Keratinocyte (primary cell): Measurements from ENCODE around the gene VAV2. TPM values are rescaled to one million over a fixed set of nuclear protein-coding genes. Genes with fewer than 3 reads are reported as not detected.

ENCODE experiments used
- DNase-seq: peaks from one replicate; pipeline ENCODE4 v3.0.0-alpha.2; 2011; ENCODE audit warnings: low read depth, missing footprints, low spot score
- FAIRE-seq: peaks from 2 replicates; lab custom pipeline; 2011; peaks lifted over from hg19 to GRCh38; lab: Jason Lieb, UNC
- H2AFZ ChIP-seq: 2 replicates; pipeline ENCODE4 v1.6.0; 2012; ENCODE audit warnings: low read length, control low read depth, inconsistent platforms; ENCODE audit not compliant: control insufficient read depth
- H3K27ac ChIP-seq: 2 replicates; pipeline ENCODE4 v1.5.1; 2011; ENCODE audit warnings: low read length; ENCODE audit not compliant: control insufficient read depth, insufficient read depth
- H3K27me3 ChIP-seq: 3 replicates; pipeline ENCODE4 v1.6.0; 2011; ENCODE audit warnings: low read length; ENCODE audit not compliant: control insufficient read depth, insufficient read depth; ENCODE audit errors: extremely low read depth
- H3K36me3 ChIP-seq, 2 experiments: 2 replicates in 1 of 2; 3 replicates in 1 of 2; pipeline ENCODE4 v1.5.1; 2011; ENCODE audit warnings: low read length in 2 of 2, mild to moderate bottlenecking in 1 of 2; ENCODE audit not compliant: control insufficient read depth in 2 of 2, insufficient read depth in 2 of 2; ENCODE audit errors: extremely low read depth in 1 of 2
- H3K4me1 ChIP-seq: 3 replicates; pipeline ENCODE4 v1.5.1; 2011; ENCODE audit warnings: low read length; ENCODE audit not compliant: control insufficient read depth, insufficient read depth; ENCODE audit errors: extremely low read depth
- H3K4me2 ChIP-seq: 3 replicates; pipeline ENCODE4 v1.6.0; 2011; ENCODE audit warnings: low read depth, low read length; ENCODE audit not compliant: control insufficient read depth, insufficient read depth; ENCODE audit errors: extremely low read depth
- H3K4me3 ChIP-seq, 3 experiments: fragments of 200-600 bp in 1 of 3; sonication (generic) in 1 of 3; 2 replicates in 2 of 3; 3 replicates in 1 of 3; pipeline ENCODE4 v1.5.1; 2011 to 2016; ENCODE audit warnings: low read length in 3 of 3, mild to moderate bottlenecking in 3 of 3, control low read depth in 2 of 3, inconsistent platforms in 1 of 3, low read depth in 1 of 3, mixed read lengths in 1 of 3, mixed run types in 1 of 3, moderate library complexity in 1 of 3; ENCODE audit not compliant: control insufficient read depth in 2 of 3, insufficient read depth in 2 of 3; ENCODE audit errors: extremely low read depth in 1 of 3
- H3K79me2 ChIP-seq: 2 replicates; pipeline ENCODE4 v1.6.0; 2012; ENCODE audit warnings: low read length; ENCODE audit not compliant: control insufficient read depth, insufficient read depth
- H3K9ac ChIP-seq: 3 replicates; pipeline ENCODE4 v1.6.0; 2011; ENCODE audit warnings: low read length; ENCODE audit not compliant: control insufficient read depth, insufficient read depth; ENCODE audit errors: extremely low read depth
- H3K9me1 ChIP-seq: 3 replicates; pipeline ENCODE4 v1.6.0; 2011; ENCODE audit warnings: low read length; ENCODE audit not compliant: control insufficient read depth, insufficient read depth; ENCODE audit errors: extremely low read depth
- H3K9me3 ChIP-seq: 2 replicates; pipeline ENCODE4 v1.5.1; 2012; ENCODE audit warnings: low read depth, low read length; ENCODE audit not compliant: control insufficient read depth
- H4K20me1 ChIP-seq: 3 replicates; pipeline ENCODE4 v1.6.0; 2011; ENCODE audit warnings: low read length; ENCODE audit not compliant: control insufficient read depth, insufficient read depth; ENCODE audit errors: extremely low read depth
- CTCF ChIP-seq, 3 experiments: IDR thresholded peaks in 1 of 3; conservative IDR thresholded peaks in 1 of 3; optimal IDR thresholded peaks in 1 of 3; 2 replicates in 2 of 3; 3 replicates in 1 of 3; pipeline versions ENCODE3 to v1.5.1; 2011; ENCODE audit warnings: low read length in 3 of 3, mild to moderate bottlenecking in 3 of 3, moderate library complexity in 2 of 3, control low read depth in 1 of 3, inconsistent platforms in 1 of 3; ENCODE audit not compliant: insufficient read depth in 2 of 3; ENCODE audit errors: extremely low read depth in 1 of 3
- EZH2 ChIP-seq: IDR thresholded peaks from one replicate; pipeline ENCODE4 v1.6.1; 2012; ENCODE audit warnings: inconsistent platforms, mild to moderate bottlenecking, low read length, moderate library complexity
- dilution Hi-C: fragments of 300-500 bp; cut with MboI; formaldehyde crosslinking; loops from one replicate; pipeline ENCODE4 v1.7.0; 2020; ENCODE audit warnings: low sequenced_read_pairs; ENCODE audit not compliant: extremely low pct_ligation_motif_present
- polyA plus RNA-seq, 5 experiments: library from polyadenylated mRNA; depleted of rRNA in 3 of 5; stranded (reverse) in 3 of 5; stranded (forward) in 1 of 5; unstranded in 1 of 5; fragments of >200 nt; gene quantifications; 1 replicate in 1 of 5; 2 replicates in 3 of 5; 3 replicates in 1 of 5; pipeline versions ENCODE4 v1.2.1 to v1.2.3, GENCODE V29; 2011 to 2012; ENCODE audit warnings: missing spikeins in 2 of 5, low read depth in 1 of 5, low replicate concordance in 1 of 5

Gene VAV2
- polyA plus RNA-seq, 1 donor (not counting 4 experiments of a cell fraction or from before 2014, with no cell fraction given): 16.4 TPM

- TF ChIP-seq EZH2: no peak
- no peak for TF ChIP-seq CTCF (optimal IDR thresholded peaks at IDR 0.05 in 1 of 3, IDR thresholded peaks at IDR 0.05 in 1 of 3, conservative IDR thresholded peaks at IDR 0.05 in 1 of 3; ENCODE audit: extremely low read depth in 1 of 3, insufficient read depth in 2 of 3, low read length in 3 of 3)
- Histone ChIP-seq H3K4me3 (no peak overlapping the region), H4K20me1 (no peaks in the 10 kb centered on the region), H3K27ac (no peak overlapping the region), H3K9me3 (no peaks in the 10 kb centered on the region), H3K79me2 (peaks cover 60% of the 10 kb centered on the region), H3K4me1 (peaks cover 17% of the 10 kb centered on the region), H3K9me1 (no peaks in the 10 kb centered on the region), H2AFZ (no peak overlapping the region), H3K9ac (no peak overlapping the region), H3K36me3 (peaks cover 9 to 16% of the 10 kb centered on the region in 2 experiments), H3K27me3 (no peaks in the 10 kb centered on the region), H3K4me2 (no peak overlapping the region)
- FAIRE-seq: no peak
- dilution Hi-C loops: no loop called here
- DNase-seq: no peak
Observed at GRCh38 chr9:133888809-133889491, 103.2 kb downstream of the VAV2 start.

GRCh38 chr9:133888048-133888808 is 103.9 kb downstream of the VAV2 start:
- no peaks in the 10 kb centered on the region for H3K9me1 ChIP-seq
- dilution Hi-C loops: no loop called here
- no peak overlapping the region for H3K4me3 ChIP-seq
- H3K9ac ChIP-seq: no peak overlapping the region
- H3K27ac ChIP-seq: no peak overlapping the region
- no peak overlapping the region for H2AFZ ChIP-seq
- H4K20me1 ChIP-seq: no peaks in the 10 kb centered on the region
- H3K4me2 ChIP-seq: no peak overlapping the region
- DNase-seq (no peak), FAIRE-seq (no peak)
- peaks cover 9 to 16% of the 10 kb centered on the region in 2 experiments for H3K36me3 ChIP-seq
- TF ChIP-seq CTCF (optimal IDR thresholded peaks at IDR 0.05 in 1 of 3, IDR thresholded peaks at IDR 0.05 in 1 of 3, conservative IDR thresholded peaks at IDR 0.05 in 1 of 3; ENCODE audit: extremely low read depth in 1 of 3, insufficient read depth in 2 of 3, low read length in 3 of 3): no peak
- TF ChIP-seq EZH2: no peak
- no peaks in the 10 kb centered on the region for H3K9me3 ChIP-seq
- H3K4me1 ChIP-seq: peaks cover 24% of the 10 kb centered on the region
- no peaks in the 10 kb centered on the region for H3K27me3 ChIP-seq
- peaks cover 57% of the 10 kb centered on the region for H3K79me2 ChIP-seq
